HG03442 (cell line): ENCODE measurements around the gene RSPH1.

Experiments
- ATAC-seq: cut with Tn5 transposase; IDR thresholded peaks from one replicate; pipeline ENCODE4 v1.9.1; 2021; ENCODE audit warnings: mild to moderate bottlenecking, moderate library complexity; ENCODE audit not compliant: unreplicated experiment

The RSPH1 gene

DNA sequence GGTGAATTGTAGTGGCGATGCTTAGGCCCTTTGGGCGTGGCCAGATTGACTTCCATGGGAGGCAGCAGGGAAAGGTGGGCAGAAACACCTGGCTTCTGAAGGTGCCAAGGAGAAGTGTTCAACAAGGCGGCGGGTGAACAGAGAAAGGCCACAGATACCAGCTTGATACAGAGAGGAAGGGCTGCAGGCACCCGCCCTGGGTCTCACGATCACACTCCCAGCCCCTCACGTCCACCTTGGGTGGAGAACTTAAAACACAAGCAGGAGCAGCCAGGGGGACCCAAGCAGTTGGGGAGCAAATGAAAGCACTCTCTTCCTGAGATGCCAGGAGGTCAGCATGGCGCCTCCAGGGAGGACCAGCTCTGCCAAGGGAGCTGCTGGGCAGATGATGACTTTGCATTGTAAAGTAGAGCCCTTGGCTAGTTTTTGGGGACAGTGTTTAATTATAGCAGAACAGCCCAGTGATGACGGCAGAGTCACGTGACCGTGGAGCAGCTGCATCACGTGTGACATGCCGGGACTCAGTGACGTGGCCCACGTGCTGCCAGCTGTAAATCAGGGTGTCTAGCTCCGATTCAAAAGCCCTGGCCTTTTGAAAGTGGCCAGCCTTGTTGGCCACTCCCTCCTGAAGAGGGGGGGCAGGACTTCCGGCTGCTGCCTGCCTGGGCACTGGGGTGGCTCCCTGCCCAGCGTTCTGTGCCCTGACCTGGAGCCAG lies 36.6 kb upstream of the RSPH1 start:
- ATAC-seq = no peak

DNA sequence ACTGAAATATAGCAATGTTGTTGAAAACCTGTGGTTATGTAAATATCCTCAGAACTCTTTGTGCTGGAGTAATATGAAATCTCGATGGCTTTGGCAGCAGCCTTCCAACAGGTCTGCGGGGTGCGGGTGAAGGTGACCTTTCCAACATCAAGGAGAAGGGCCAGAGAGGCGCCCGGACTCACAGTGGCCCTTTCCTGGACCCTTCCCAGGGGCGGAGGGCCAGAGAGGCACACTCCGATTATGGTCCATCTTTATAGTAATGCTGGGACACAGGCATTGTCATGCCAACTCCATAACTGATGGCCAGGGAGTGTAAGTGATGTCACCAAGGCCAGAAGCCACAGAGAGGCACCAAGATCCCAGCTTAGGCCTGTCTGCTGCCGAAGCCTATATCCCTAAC lies 35.7 kb upstream of the RSPH1 start:
- ATAC-seq = no peak

DNA sequence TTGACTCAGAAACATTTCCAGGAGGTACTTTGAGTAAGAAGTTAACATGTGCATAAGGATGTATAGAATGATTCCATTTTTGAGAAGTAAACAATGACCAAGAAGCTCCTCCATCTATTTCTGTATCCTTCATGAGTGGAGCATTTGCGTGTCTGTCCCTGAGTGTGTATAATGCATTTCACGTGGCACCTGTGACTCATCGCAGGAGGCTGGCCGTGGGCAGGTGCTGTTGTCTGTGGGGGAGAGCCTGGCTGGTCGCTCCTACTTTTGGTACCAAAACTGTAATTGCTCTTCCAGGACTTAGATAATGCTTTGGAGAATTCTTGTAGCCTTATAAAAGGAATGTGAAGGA lies 34.1 kb upstream of the RSPH1 start:
- ATAC-seq = no peak

DNA sequence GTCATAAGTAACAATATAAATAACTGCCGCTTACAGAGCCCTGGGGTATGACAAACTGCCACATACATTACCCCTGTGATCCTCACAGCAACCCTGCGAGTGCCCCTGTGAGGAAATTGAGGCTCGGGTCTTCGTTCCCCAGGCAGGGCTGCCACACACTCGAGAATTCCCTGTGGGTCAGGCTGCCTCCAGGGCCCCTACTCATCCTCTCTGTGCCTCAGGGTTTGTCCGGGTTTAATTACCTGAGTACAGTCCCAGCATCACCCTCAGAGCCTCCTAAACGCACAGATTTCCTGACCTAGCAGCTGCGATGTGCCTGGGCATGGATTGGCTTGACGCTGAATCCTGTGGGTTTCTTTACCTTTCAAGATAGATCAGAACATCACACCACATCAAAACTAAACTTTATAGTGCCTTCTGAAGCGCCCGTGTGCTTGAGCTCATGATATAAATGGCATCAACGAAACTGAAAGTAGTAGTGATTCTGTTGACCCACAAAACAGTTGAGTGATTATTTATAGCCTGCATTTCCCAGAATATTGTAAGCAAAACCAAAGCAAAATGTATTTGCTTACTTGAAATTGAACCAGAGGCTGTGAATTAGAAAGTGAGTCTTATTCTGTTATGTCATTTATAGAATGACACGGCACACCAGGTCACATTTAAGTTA lies 31.6 kb upstream of the RSPH1 start:
- no peak for ATAC-seq

GRCh38 chr21:42527127-42527488 lies 31.1 kb upstream of the RSPH1 start:
- ATAC-seq = no peak

GRCh38 chr21:42526379-42526727 lies 30.3 kb upstream of the RSPH1 start:
- no peak for ATAC-seq

- no peak for ATAC-seq
These were observed 29.8 kb upstream of the RSPH1 start for GRCh38 chr21:42525676-42526378.

DNA sequence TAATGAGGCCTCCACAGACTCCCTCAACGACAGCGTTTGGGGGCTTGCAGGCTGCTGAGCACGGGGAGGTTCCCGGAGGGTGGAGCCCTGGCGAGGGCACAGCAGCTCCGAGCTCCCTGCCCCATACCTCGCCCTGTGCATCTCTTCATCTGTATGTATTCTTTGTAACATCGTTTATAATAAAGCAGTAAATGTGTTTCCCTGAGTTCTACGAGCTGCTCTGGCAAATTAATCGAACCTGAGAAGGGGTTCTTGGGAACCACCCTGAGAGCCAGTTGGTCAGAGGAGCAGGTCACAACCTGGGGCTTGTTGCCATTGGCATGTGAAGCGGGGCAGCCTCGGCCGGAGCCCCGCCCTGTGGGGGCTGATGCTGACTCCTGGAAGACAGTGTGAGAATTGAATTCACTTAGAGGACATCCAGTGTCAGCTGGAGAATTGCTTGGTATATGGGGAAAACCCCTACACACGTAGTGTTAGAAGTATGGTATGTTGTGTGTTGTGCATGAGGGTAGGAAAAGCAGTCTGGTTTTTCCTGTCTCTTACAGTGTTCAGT lies 29.1 kb upstream of the RSPH1 start:
- peak; percentile 17 for ATAC-seq

- peak; percentile 70 for ATAC-seq
These were observed 28.5 kb upstream of the RSPH1 start for GRCh38 chr21:42524341-42525028.

GRCh38 chr21:42523941-42524340 lies 27.9 kb upstream of the RSPH1 start:
- no peak for ATAC-seq

DNA sequence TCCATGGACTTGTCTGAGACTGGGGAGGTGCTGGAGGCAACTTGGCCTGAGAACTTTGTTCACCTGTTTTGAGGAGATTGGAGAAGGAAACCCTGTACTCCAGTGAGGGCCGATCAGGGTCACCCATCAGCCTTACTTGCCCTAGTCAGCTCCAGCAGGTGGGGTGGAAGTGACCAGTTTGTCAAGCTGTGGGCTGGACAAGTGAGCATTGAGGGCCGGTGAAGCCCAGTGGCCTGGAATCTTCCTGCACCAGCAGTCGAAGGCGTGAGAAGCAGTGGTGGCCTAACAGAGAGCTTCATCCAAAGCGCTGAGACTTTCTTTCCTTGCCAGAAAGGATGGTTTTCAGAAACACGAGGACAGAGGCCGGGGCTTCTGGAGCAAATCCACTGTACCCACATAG lies 27.2 kb upstream of the RSPH1 start:
- ATAC-seq = no peak

DNA sequence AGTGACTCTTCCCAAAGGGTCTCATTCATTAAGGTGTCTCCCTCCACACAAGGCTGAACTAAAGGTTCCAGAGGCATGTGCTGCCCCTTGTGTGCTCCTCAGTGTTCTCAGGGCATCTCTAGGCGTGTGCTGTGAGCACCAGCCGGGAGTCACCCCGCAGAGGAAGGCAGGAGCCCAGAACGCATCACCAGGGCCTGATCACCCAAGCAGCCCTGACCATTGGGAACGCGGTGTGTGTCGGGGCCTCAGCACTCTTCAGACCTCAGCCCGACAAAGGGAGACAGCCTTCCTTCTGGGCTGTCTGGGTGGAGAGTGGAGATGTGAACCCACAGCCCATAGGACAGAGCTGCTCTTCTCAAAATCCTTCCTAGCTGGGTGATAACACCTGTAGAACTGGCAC lies 26.7 kb upstream of the RSPH1 start:
- ATAC-seq = no peak

DNA sequence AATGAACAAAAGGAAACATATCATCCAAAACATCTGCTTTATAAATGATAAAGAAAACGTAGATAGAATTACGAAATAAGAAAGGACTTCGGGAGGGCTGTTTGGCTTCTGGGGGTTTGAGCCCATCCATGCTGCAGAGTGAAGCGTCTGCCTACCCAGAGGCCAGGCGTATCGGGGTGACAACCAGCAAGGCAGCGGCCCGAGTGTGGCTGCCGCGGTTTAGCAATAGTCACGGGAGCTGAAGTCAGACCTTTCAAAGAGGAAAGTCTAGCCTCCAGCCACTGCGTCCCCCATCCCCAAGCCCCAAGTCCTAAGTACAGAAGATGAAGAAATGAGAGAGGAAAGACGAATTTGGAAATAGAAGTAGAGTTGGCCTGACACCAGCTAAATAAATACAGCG lies 26.2 kb upstream of the RSPH1 start:
- no peak for ATAC-seq

GRCh38 chr21:42521805-42522204 lies 25.8 kb upstream of the RSPH1 start:
- ATAC-seq = no peak

- no peak for ATAC-seq
These were observed 25.4 kb upstream of the RSPH1 start for GRCh38 chr21:42521384-42521783.

DNA sequence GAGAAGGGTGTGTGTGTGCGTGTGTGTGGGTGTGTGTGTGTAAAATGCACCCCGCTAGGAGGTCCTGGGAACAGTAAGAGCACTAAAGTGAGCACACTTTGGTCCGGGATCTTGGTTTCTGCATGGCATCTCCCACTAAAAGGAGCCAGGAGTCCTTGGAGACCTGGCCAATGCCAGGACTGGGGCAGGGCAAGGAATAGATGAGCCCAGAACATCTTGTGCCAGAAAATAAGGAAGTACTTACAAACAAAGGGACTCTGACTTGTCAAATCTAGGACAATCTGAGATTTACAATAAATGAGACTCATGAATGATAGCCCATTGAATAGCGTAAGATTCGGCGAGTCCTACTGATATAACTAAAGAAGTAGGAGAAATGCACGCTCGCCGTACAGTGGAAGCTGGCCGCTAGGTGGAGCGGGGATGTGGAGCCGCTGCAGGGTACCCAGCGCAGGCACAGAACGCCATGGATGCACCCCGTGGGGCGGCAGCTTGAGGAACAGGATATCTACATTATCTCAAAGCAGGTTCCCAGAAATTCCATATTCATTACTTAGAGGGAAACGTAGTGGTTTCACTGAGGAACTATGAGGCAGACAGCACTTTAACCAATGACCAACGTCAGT lies 24.7 kb upstream of the RSPH1 start:
- no peak for ATAC-seq

DNA sequence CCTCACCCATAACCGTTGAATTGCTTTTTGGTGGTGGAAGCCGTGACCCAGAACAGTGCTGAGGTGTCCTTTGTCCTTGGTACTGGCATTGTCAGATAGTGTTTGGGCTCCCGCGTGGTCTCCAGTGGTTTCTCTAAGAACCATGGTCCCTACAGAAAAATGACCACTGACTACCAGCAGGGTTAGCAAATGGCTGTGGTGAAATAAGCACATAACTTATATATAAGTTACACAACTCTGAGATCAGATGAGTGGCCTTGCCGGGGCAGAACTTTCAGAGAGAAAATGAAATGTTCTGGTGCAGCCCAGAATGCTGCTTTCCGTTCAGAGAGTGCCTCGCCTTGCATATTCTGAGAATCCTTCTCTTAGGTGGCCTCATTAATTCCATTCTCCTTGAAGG lies 22.6 kb upstream of the RSPH1 start:
- ATAC-seq = no peak

GRCh38 chr21:42518215-42518614 lies 22.2 kb upstream of the RSPH1 start:
- ATAC-seq = no peak

- ATAC-seq = no peak
These were observed 19.9 kb upstream of the RSPH1 start for GRCh38 chr21:42515708-42516502.

GRCh38 chr21:42514883-42515228 lies 18.8 kb upstream of the RSPH1 start:
- ATAC-seq = no peak
